Urinary bladder (tissue), 4 donors: ENCODE results near the gene WDR82. TPM values are rescaled to one million over a fixed set of nuclear protein-coding genes. Genes with fewer than 3 reads are reported as not detected.

Experiments used
- DNase-seq: peaks from one replicate; pipeline ENCODE4 v3.0.0-alpha.2; 2015; ENCODE audit errors: extremely low spot score
- H3K27ac ChIP-seq: one replicate; pipeline ENCODE4 v1.5.1; 2013; ENCODE audit warnings: low read depth, mild to moderate bottlenecking, moderate library complexity
- H3K36me3 ChIP-seq: one replicate; pipeline ENCODE4 v1.6.1; 2013; ENCODE audit warnings: mild to moderate bottlenecking, moderate library complexity; ENCODE audit not compliant: insufficient read depth
- H3K4me1 ChIP-seq: one replicate; pipeline ENCODE4 v1.6.1; 2013; ENCODE audit warnings: mild to moderate bottlenecking, moderate library complexity; ENCODE audit not compliant: insufficient read depth
- H3K4me3 ChIP-seq: one replicate; pipeline ENCODE4 v1.5.1; 2013; ENCODE audit warnings: low read depth, low read length
- WGBS: extraction: QIAGEN DNeasy Blood & Tissue Kit; methylation state at CpG from one replicate; pipeline ENCODE4 v1.1.7; 2013; 5-methylcytosine and 5-hydroxymethylcytosine counted together
- polyA plus RNA-seq: library from polyadenylated mRNA; stranded (reverse); fragments of 200-250 nt; gene quantifications from one replicate; pipeline ENCODE4 v1.2.3, GENCODE V29; 2013
- total RNA-seq: library from RNA; depleted of rRNA; stranded (reverse); fragments of >200 nt; gene quantifications from one replicate; pipeline ENCODE4 v1.2.3, GENCODE V29; 2014
- donor health status: healthy with polysubstance abuse.
- donor health status: healthy.

The WDR82 gene
- total and polyA plus RNA-seq, 2 donors = 70.2 to 73.7 TPM

DNA sequence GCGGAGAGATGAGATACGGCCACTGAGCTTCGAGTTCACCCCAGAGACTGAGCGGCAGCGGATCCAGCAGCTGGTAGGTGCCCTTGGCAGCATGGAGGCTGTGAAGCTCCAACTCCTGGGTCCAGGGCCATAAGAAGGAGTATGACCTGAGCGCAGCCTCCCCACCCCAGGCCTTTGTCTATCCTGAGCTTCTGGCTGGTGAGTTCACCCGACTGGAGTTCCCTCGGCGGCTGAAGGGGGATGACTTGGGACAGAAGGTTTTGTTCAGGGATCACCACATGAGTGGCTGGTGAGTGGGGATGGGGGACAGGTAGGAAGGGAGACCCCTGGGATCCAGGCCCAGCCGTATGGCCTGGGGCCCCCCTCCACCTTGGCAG is 30.3 kb downstream of the WDR82 start:
- H3K4me1 ChIP-seq = peaks cover 3% of the 10 kb centered on the region
- H3K36me3 ChIP-seq = no peaks in the 10 kb centered on the region
- H3K4me3 ChIP-seq = no peak overlapping the region
- WGBS = 90% methylated on average over 10 of the region's 10 CpGs
- DNase-seq = no peak
- no peak overlapping the region for H3K27ac ChIP-seq

DNA sequence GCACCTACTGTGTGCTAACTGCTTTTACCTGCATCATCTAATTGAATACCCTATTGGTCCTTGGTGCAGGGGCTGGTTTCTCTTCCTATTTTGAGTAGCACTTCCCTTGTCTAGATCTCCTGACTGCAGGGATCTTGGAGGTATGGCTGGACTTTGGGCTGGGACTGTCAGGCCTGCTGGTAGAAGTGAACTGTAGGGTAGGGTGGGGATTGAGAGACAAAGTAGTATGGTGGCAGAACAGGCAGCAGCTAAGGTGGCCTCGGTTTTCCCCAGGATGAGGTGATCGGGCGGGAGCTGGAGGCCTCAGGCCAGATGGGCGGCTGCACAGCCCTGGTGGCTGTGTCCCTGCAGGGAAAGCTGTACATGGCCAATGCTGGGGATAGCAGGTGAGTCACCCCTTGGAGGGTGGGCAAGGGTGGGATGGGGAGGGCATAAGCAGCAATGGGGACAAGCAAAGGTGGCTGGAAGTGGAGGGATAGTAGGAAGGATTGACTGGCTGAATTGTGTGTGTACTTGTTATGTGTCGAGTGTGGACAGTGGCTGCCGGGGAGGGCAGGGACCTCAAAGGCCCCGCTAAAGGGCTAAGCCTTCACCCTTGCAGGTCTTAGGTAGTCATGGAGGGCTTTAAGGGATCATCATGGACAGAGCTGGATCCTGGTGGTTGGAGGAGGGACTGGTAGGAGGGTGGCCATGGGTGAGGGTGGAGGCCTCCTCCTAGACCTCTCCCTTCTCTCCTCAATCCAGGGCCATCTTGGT is 30.9 kb downstream of the WDR82 start:
- no peak overlapping the region for H3K27ac ChIP-seq

DNA sequence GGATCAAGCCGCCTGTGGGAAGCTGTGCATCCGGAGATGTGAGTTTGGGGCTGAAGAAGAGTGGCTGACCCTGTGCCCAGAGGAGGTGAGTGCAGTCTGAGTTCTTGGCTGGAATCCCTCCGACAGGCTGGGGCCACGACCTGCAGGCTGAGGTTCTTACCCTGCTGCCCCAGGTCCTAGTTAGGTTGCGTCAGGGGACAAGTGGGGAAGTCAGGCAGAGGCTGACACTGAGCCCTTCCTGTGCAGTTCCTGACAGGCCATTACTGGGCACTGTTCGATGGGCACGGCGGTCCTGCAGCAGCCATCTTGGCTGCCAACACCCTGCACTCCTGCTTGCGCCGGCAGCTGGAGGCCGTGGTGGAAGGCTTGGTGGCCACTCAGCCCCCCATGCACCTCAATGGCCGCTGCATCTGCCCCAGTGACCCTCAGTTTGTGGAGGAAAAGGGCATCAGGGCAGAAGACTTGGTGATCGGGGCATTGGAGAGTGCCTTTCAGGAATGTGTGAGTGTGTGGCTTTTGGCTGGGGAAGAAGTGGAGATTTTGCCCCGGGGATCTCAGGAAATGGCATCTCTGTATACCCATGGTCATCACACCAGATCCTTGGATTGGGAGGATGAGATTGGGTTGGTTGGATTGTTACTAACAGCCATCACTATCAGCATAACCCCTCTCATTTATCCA is 31.6 kb downstream of the WDR82 start:
- no peak for DNase-seq
- Histone ChIP-seq H3K4me1 (peaks cover 3% of the 10 kb centered on the region), H3K27ac (peak overlapping the region; percentile 83), H3K36me3 (no peaks in the 10 kb centered on the region), H3K4me3 (no peak overlapping the region)
- WGBS = 84% methylated on average over 14 of the region's 14 CpGs

More for the DNA sequence above, 30.9 kb downstream of the WDR82 start:
- no peak overlapping the region for H3K4me3 ChIP-seq
- WGBS = 95% methylated on average over 7 of the region's 7 CpGs
- H3K36me3 ChIP-seq = no peaks in the 10 kb centered on the region
- DNase-seq = no peak
- H3K4me1 ChIP-seq = peaks cover 3% of the 10 kb centered on the region

DNA sequence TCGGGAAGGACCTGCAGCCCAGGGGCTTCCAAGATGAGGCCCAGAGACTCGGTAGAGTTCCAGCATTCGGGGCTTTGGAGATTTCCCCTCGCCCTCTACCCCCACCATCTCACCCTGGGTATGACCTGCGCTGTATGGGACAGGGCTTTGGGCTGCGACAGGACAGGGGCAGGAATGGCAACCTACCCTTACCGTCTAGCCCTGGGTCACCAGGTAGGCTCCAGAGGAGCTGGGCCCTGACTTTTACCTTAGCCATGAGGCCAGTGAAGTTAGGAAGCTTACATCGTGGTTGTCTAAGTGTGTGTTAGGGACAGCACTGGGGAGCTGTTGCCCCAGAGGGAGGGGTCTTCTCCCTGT is 32.2 kb downstream of the WDR82 start:
- no peaks in the 10 kb centered on the region for H3K36me3 ChIP-seq
- peak overlapping the region; percentile 83 for H3K27ac ChIP-seq
- WGBS = 26% methylated on average over 8 of the region's 8 CpGs
- H3K4me1 ChIP-seq = peaks cover 3% of the 10 kb centered on the region
- DNase-seq = no peak
- peak overlapping the region; percentile 69 for H3K4me3 ChIP-seq

DNA sequence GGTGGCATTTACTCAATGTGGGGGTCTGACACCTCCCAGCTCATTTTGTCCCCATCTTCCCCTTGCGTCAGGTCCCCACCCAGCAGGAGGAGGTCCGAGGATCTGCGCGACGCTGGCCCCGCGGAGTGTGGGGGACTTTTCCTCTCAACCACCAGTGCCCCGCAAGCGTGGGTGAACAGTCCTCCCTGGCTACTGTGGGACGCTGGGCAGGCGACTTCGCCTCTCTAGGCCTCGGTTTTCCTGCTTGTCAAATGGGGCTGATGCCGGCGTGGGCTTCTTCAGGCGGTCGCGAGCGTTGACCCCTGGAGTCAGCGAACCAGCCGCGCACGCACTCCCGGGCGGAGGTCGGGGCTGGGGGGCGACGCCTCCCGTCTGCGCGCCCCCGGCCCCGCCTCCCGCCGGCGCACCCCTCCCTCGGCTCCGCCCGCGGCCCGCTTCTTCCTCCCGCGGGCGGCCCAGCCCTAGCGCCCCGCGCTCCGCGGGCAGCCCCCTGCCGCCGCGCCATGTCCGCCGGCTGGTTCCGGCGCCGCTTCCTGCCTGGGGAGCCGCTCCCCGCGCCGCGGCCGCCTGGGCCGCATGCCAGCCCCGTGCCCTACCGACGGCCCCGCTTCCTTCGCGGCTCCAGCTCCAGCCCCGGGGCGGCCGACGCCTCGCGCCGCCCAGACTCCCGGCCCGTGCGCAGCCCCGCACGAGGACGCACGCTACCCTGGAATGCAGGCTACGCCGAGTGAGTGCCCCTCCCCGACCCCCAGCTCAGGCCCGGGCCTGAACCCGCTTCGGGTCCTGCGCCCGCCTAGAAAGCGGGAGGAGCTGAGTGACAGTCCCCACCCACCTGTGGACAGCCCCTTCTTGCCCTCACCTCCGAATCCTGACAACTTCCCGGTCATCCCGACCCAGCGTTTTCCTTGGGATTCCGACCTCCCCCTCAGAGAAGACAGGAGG is 32.9 kb downstream of the WDR82 start, which contains the start of gene PPM1M:
TSS of gene PPM1M (plus strand) at position 438 of the 942 bp plus-strand sequence. CDS start at position 504, 66 bp downstream.
- DNase-seq = no peak
- Histone ChIP-seq H3K4me3 (peak within 1 kb of the TSS; percentile 69), H3K36me3 (no peaks in the 10 kb centered on the region), H3K27ac (peak within 1 kb of the TSS; percentile 83), H3K4me1 (peaks cover 3% of the 10 kb centered on the region)
- under 1% methylated on average over 98 of the region's 98 CpGs for WGBS

DNA sequence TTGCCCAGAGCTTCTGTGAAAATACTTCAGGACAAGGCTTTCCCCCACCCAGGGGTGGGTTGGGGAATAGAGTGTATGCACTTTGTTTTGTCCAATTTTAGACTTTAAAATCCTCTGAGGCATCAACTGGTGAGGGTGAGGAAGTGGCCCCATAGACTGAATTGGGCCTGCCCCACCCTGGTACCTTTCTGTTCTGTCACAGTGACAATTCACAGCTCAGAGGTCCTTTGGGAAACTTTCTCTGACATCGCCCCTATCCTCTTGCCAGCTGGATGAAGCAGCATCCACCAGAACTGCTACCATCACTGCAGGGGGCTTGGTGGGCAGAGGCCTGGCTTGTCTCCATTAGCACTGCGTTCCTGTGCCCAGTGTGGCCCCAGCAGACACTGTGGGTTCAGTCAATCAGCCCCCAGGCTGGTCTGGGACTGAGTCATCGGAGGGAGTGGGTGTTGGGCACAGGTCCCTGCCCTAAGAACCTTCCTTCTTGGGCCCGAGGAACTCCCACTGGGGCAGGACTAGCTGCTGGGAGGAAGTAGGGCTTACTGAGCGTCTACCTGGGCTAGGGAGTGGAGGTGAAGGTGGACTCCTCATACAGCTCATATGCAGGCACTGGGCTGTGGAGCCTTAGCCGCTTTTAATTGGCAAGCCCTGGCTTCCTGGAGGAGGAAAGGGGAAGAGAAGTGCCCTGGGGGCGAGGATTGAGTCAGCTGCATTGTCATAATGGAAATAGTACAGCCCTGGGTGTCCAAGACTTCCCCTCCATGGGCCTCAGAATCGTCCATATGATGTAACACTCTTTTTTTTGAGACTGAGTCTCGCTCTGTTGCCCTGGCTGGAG is 34.4 kb downstream of the WDR82 start:
- H3K36me3 ChIP-seq = no peaks in the 10 kb centered on the region
- peaks cover 3% of the 10 kb centered on the region for H3K4me1 ChIP-seq
- no peak for DNase-seq
- no peak overlapping the region for H3K4me3 ChIP-seq
- WGBS = 82% methylated on average over 9 of the region's 9 CpGs
- no peak overlapping the region for H3K27ac ChIP-seq

DNA sequence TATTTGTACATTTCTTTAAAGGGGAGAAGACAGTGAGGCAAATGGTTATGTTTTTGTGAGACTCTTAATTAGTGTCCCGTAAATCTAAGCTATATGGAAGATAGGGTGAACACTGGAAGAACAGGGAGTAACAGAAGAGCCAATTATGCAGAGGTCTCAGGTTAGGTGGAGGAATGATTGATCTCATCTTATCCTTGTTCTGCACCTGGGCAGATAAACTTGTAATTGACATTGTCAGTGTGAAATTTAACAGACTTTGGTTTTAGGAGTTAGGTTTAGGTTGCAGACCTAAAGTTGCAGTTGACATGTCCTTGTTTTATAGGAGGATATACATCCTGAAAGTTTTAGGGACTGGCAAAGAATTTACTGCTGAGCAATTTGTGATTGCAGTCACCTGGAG is 36.4 kb downstream of the WDR82 start:
- H3K27ac ChIP-seq = no peak overlapping the region
- no peaks in the 10 kb centered on the region for H3K36me3 ChIP-seq
- DNase-seq = no peak
- H3K4me1 ChIP-seq = peaks cover 3% of the 10 kb centered on the region
- no peak overlapping the region for H3K4me3 ChIP-seq
- 84% methylated on average over 1 of the region's 1 CpG for WGBS

DNA sequence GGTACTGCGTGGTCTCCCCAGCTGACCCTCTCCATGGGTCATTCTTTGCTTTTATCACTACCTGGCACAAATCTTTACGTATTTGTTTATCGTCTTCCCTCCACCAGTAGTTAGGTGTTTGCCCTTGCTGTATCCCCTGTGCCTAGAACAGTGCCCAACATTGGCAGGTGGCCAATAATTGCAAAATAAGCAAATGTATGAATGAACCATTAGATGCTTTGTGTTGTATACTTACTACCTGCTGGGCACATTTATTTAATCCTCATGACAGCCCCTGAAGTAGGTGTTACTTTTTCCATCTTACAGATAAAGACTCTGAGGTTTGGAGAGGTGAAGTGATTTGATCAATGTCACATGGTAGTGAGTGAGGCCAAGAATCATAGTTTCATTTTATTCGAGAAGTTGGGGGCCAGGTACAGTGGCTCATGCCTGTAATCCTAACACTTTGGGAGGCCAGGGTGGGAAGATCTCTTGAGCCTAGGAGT is 37.5 kb downstream of the WDR82 start:
- no peak overlapping the region for H3K4me3 ChIP-seq
- H3K4me1 ChIP-seq = peaks cover 3% of the 10 kb centered on the region
- H3K36me3 ChIP-seq = no peaks in the 10 kb centered on the region
- WGBS = 87% methylated on average over 4 of the region's 4 CpGs
- no peak for DNase-seq
- no peak overlapping the region for H3K27ac ChIP-seq

DNA sequence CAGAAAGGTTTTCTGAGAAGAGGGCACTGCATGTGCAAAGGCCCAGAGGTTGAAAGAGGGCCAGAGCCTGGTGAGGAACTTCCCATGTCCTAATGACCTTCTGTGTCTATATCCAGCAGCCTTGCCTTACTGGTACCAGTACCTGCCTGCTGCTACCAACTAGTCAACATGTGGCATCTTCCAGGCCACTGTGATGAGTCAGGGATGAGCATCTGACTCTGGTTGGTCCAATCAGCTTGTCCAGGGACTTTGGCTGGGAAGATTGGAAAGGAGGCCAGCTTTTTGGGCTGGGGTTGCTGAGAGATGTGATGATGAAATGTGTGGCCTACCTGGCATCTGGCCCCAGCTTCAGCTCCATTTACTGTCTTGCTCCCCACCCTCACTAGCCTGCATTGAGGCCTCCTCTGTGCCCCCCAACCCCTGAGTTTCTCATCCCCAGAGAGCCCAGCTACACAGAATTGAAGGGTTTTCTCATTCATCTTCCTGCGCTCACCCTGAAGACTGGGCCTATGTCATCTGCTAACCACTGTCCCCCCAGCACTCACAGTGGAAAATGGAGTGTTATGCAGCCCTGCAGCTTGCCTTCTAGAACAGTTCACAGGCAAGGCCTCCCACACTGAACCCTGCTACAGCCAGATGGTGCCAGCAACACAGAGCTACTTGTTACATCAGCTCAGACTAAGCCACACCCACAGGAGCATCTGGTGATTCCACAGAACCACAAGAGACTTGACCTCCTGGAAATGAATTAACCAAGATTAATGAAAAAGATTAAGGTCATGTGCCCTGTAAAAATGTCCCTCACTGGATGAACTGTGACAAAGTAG is 38.2 kb downstream of the WDR82 start:
- Histone ChIP-seq H3K36me3 (no peaks in the 10 kb centered on the region), H3K27ac (no peak overlapping the region), H3K4me1 (peaks cover 3% of the 10 kb centered on the region), H3K4me3 (no peak overlapping the region)
- WGBS = 96% methylated on average over 1 of the region's 1 CpG
- DNase-seq = no peak

DNA sequence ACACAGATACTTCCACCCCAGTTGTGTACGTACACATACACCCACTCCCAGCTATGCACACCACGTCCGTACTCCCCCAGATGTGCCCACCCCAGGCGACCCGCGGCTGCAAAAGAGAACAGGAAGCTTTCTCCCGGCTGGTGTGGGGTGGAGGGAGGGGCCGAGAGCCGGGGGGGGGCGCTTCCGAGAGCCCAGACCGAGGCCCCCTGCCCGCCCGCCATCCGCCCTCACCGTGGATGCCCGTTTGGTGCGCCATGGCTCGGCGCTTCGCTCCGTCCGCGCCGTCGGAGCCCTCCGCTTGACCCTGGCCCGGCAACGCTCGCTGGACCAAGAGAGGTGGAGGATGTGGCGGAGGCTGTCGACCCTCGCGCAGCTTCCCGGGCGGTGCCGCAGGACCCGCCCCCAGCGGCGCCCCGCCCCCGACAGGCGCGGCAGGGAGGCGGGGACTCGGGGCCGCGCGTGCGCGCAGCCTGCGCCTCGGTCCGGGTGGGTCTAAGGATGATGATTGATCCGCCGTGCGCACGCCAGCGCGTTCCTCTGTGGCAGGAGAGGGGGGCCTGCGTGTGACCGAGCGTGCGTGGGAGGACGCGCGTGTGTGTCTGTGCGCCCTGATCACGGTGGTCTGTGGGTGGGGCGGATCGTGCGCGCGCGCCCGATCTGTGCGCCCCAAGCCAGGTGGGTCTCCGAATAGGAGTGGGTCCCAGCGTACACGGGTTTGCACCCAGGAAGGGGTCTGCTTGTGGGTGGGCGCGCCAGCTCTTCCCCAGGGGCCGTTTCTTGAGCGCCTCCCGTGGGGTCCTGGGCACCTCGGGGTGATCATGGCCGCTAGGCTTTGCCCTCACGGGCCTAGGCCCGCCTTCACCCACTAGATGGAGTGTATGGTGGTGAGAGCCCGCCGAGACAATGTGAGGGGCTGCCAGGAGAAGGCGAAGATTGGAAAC is 39.4 kb downstream of the WDR82 start, which contains the start of gene TWF2:
TSS of gene TWF2 (minus strand) at position 398 of the 941 bp plus-strand sequence. CDS start at position 256, 142 bp downstream.
- no peaks in the 10 kb centered on the region for H3K4me1 ChIP-seq
- H3K4me3 ChIP-seq = peak within 1 kb of the TSS; percentile 74
- H3K36me3 ChIP-seq = no peaks in the 10 kb centered on the region
- H3K27ac ChIP-seq = peak within 1 kb of the TSS; percentile 85
- DNase-seq = no peak
- under 1% methylated on average over 92 of the region's 92 CpGs for WGBS

DNA sequence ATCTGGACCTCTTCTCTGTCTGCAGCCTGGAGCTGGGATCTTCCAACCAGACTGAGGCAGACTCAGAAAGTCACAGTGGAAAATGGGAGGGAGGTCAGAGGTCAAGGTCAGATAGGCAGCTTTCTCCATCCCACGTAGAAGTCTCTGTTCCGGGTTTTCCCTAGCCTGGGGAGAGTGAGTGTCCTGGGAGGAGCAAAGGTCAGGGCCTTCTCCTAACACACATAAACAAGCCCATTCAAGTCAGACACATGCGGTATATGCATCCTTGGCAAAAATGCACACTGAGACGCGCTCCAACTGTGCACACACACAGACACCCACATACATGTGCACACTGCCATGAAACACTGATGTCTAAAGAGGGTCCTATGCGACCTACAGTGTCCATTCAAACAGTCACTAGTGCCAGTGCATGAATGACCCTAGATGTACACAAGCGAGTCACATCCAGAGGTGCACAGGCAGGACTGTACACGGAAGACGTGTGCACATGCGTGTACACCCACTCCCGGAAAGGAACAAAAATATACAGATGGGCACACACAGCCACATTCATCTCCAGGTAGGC is 40.2 kb downstream of the WDR82 start:
- no peak for DNase-seq

More for the DNA sequence above, 40.2 kb downstream of the WDR82 start:
- Histone ChIP-seq H3K4me1 (no peaks in the 10 kb centered on the region), H3K36me3 (no peaks in the 10 kb centered on the region), H3K4me3 (peak overlapping the region; percentile 74), H3K27ac (peak overlapping the region; percentile 69)
- WGBS = 10% methylated on average over 11 of the region's 11 CpGs
